GM23248 (cell line): Measurements from ENCODE around the gene NPAS3.

Experiments used
- EZH2 ChIP-seq: fragments of 200-600 bp; sonication (generic); IDR thresholded peaks from 2 replicates; pipeline ENCODE4 v1.6.1; 2018; ENCODE audit warnings: antibody characterized with exemption, mild to moderate bottlenecking; ENCODE audit not compliant: insufficient read depth, poor library complexity, severe bottlenecking
- EZH2phosphoT487 ChIP-seq: fragments of 200-600 bp; sonication (generic); IDR thresholded peaks from 2 replicates; pipeline ENCODE4 v1.6.1; 2018; ENCODE audit warnings: antibody characterized with exemption, moderate library complexity, mild to moderate bottlenecking, low read depth; ENCODE audit not compliant: insufficient read depth

GRCh38 chr14:33773205-33774030, 834.7 kb downstream of the NPAS3 start:
- no peak for TF ChIP-seq EZH2
- TF ChIP-seq EZH2phosphoT487: no peak
